DMS 273 treated with DMSO at 0.1 percent for 48 hours (cell line): Measurements from ENCODE around the gene SMIM26.

Experiments
- DNase-seq: peaks from one replicate; lab custom pipeline; 2025; lab: John Stamatoyannopoulos, UW

Gene SMIM26

GRCh38 chr20:18585134-18585533 lies 17.9 kb downstream of the SMIM26 start:
- DNase-seq: no peak

- DNase-seq: peak; percentile 53
These were observed 20.7 kb downstream of the SMIM26 start, which contains the start of gene DTD1 for GRCh38 chr20:18587665-18588573. DTD1 (plus strand) TSS chr20:18588054; CDS start chr20:18588073, 19 bp downstream.

GRCh38 chr20:18588574-18588933 lies 21.3 kb downstream of the SMIM26 start:
- DNase-seq: no peak

GRCh38 chr20:18589941-18590674 lies 22.9 kb downstream of the SMIM26 start:
- no peak for DNase-seq

GRCh38 chr20:18596270-18596669 lies 29.0 kb downstream of the SMIM26 start:
- DNase-seq: no peak

GRCh38 chr20:18609741-18610140 lies 42.5 kb downstream of the SMIM26 start:
- no peak for DNase-seq

GRCh38 chr20:18611492-18611891 lies 44.3 kb downstream of the SMIM26 start:
- no peak for DNase-seq

GRCh38 chr20:18613553-18613952 lies 46.3 kb downstream of the SMIM26 start:
- no peak for DNase-seq

- no peak for DNase-seq
These were observed 47.0 kb downstream of the SMIM26 start for GRCh38 chr20:18614244-18614643.

GRCh38 chr20:18615020-18615650 lies 47.9 kb downstream of the SMIM26 start:
- DNase-seq: no peak
